Measurements from ENCODE around the gene ZIC1.

DNA sequence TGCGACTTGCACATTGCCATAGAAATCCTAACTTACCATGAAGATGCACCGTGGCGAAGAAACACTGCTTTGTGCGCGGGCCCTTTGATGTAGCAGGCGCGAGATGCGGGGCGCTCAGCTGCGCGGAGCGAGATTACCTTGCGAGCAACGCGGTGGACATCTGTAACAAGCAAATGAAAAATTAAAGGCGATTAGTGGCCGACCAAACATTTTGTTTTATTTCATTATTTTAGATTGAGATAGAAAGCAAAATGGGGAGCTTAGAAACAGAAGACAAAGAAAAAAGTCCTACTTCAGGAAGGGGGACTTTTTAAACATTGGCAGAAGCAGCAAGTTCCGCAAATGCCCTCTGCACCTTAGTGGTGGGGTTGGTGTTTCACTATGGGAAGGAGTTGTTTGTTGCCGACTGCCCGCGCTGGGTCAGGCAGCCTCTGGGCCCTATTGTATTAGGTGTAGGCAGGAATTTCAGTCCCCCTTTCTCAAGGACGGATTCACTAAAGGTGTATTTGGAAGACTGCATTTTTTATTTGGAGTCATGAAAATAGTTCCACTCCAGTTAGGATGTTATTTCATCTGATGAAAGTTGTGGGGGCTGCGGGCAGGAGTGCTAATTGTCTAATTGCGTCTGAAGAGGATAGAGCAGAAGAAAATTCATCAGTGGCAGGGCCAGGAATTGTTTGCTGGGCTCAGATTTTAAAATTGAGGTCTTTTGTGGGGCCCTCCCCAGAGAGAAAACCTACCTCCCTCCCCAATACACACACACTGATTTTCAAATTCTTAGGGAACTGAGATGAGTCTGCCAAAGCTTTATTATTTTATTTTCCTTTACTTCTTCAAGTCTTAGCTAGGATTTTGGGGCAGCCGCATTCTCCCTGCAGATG, 20.2 kb upstream of the ZIC1 start:
- TF ChIP-seq EZH2 (optimal IDR thresholded peaks at IDR 0.05; ENCODE audit: low read depth, low read length), result no peak
- no peak for TF ChIP-seq CTCF (IDR thresholded peaks at IDR 0.05; ENCODE audit: low read length)
- TF ChIP-seq EZH2phosphoT487 (IDR thresholded peaks at IDR 0.05; ENCODE audit: low read length), result no peak

All from MM.1S (cell line).